A549 (cell line): ENCODE results near the gene TBC1D14. TPM values are rescaled to one million over a fixed set of nuclear protein-coding genes. Genes with fewer than 3 reads are reported as not detected.

Experiments used
- ATAC-seq, 2 experiments: fragments of 200-7000 bp in 1 of 2; fragments of >200 bp in 1 of 2; cut with Nextera tagmentation in 1 of 2; cut with Tn5 transposase in 1 of 2; 3 replicates each; pipeline versions ENCODE4 v1.8.0 to v1.9.1; 2018 to 2020; ENCODE audit warnings: mild to moderate bottlenecking in 1 of 2, moderate library complexity in 1 of 2
- CTCF ChIA-PET: fragments of 300-600 bp; sonication (Branson Sonifier 250); formaldehyde crosslinking; extraction: SDS; loops from one replicate; lab custom pipeline; 2021; ENCODE audit warnings: antibody characterized with exemption, inconsistent platforms; lab: Yijun Ruan, JAX
- POLR2A ChIA-PET: fragments of 350-600 bp; formaldehyde crosslinking; extraction: SDS; loops from one replicate; lab custom pipeline; 2021; ENCODE audit warnings: antibody characterized with exemption, inconsistent platforms; lab: Yijun Ruan, JAX
- DNase-seq, 2 experiments: peaks; one replicate each; pipeline versions ENCODE4 v3.0.0 to v3.0.0-alpha.2; 2011 to 2016; ENCODE audit warnings: low read depth in 1 of 2, low spot score in 1 of 2
- FAIRE-seq: peaks from 2 replicates; lab custom pipeline; 2011; peaks lifted over from hg19 to GRCh38; lab: Jason Lieb, UNC
- H3K27ac ChIP-seq, 2 experiments: fragments of >200 bp; sonication (Bioruptor Twin); formaldehyde crosslinking; 3 replicates each; pipeline ENCODE4 v1.5.1; 2016 to 2017
- H3K4me1 ChIP-seq: fragments of >200 bp; sonication (Bioruptor Twin); formaldehyde crosslinking; 3 replicates; pipeline ENCODE4 v1.6.1; 2016
- H3K4me2 ChIP-seq: fragments of >200 bp; sonication (Bioruptor Twin); formaldehyde crosslinking; 3 replicates; pipeline ENCODE4 v1.6.1; 2016
- H3K4me3 ChIP-seq: fragments of >200 bp; sonication (Bioruptor Twin); formaldehyde crosslinking; 3 replicates; pipeline ENCODE4 v1.5.1; 2016
- H3K9me3 ChIP-seq: fragments of >200 bp; sonication (Bioruptor Twin); formaldehyde crosslinking; 3 replicates; pipeline ENCODE4 v1.6.1; 2016
- CBX8 ChIP-seq: fragments of 200-600 bp; sonication (generic); IDR thresholded peaks from 2 replicates; pipeline ENCODE4 v1.6.1; 2016
- CHD2 ChIP-seq: fragments of 150-350 bp; IDR thresholded peaks from 2 replicates; pipeline ENCODE4 v1.6.1; 2014; ENCODE audit warnings: low read length; ENCODE audit not compliant: partially characterized antibody
- CHD4 ChIP-seq: fragments of 200-600 bp; sonication (generic); IDR thresholded peaks from 2 replicates; pipeline ENCODE4 v1.6.1; 2016; ENCODE audit warnings: antibody characterized with exemption, mild to moderate bottlenecking, borderline replicate concordance
- GATA3 ChIP-seq: IDR thresholded peaks from 2 replicates; pipeline ENCODE4 v1.6.1; 2012; ENCODE audit warnings: borderline replicate concordance
- HDAC2 ChIP-seq: fragments of 200-600 bp; sonication (generic); IDR thresholded peaks from 2 replicates; pipeline ENCODE4 v1.6.1; 2016
- HEYL ChIP-seq: fragments of 250-450 bp; sonication (Bioruptor Pico); IDR thresholded peaks from 2 replicates; pipeline ENCODE4 v1.8.0; 2021; ENCODE audit warnings: mild to moderate bottlenecking, moderate library complexity
- HOXB13 ChIP-seq: fragments of 250-450 bp; sonication (Bioruptor Pico); IDR thresholded peaks from 2 replicates; pipeline ENCODE4 v1.5.0; 2020; ENCODE audit warnings: low read depth, mild to moderate bottlenecking, moderate library complexity
- JUN ChIP-seq, 2 experiments: fragments of >200 bp; sonication (Bioruptor Twin); formaldehyde crosslinking; IDR thresholded peaks; 2 replicates in 1 of 2; 3 replicates in 1 of 2; pipeline ENCODE4 v1.6.1; 2016 to 2017
- MAFK ChIP-seq: fragments of 450-650 bp; IDR thresholded peaks from 2 replicates; pipeline ENCODE4 v1.6.1; 2014; ENCODE audit not compliant: partially characterized antibody
- MYC ChIP-seq: IDR thresholded peaks from 2 replicates; pipeline ENCODE4 v1.6.1; 2012; ENCODE audit warnings: mild to moderate bottlenecking, inconsistent platforms, low read length, improper control_type of control experiment, borderline replicate concordance
- NPAS2 ChIP-seq: fragments of 250-450 bp; sonication (Bioruptor Pico); IDR thresholded peaks from 2 replicates; pipeline ENCODE4 v1.8.0; 2022; ENCODE audit warnings: mild to moderate bottlenecking, moderate library complexity, borderline replicate concordance
- NR3C1 ChIP-seq: fragments of >200 bp; sonication (Bioruptor Twin); formaldehyde crosslinking; IDR thresholded peaks from 3 replicates; pipeline ENCODE4 v1.6.1; 2017
- RAD21 ChIP-seq, 2 experiments: fragments of >200 bp in 1 of 2; sonication (Bioruptor Twin) in 1 of 2; formaldehyde crosslinking in 1 of 2; IDR thresholded peaks in 1 of 2; conservative IDR thresholded peaks in 1 of 2; 2 replicates in 1 of 2; 3 replicates in 1 of 2; pipeline ENCODE4 v1.6.1; 2012 to 2018; ENCODE audit warnings: inconsistent platforms in 1 of 2
- RFX5 ChIP-seq: fragments of 450-650 bp; IDR thresholded peaks from 2 replicates; pipeline ENCODE4 v1.7.1; 2014; ENCODE audit warnings: antibody characterized with exemption, mild to moderate bottlenecking, moderate library complexity
- SREBF2 ChIP-seq: fragments of 450-650 bp; IDR thresholded peaks from 2 replicates; pipeline ENCODE4 v1.6.1; 2014; ENCODE audit warnings: mild to moderate bottlenecking, moderate library complexity
- TFCP2L1 ChIP-seq: fragments of 250-450 bp; sonication (Bioruptor Pico); IDR thresholded peaks from 2 replicates; pipeline ENCODE4 v1.5.0; 2021; ENCODE audit warnings: mild to moderate bottlenecking
- WGBS: methylation state at CpG from one replicate; pipeline ENCODE4 v1.1.6; 2017; ENCODE audit errors: missing lambda C conversion rate; 5-methylcytosine and 5-hydroxymethylcytosine counted together
- polyA plus RNA-seq, 4 experiments: library from polyadenylated mRNA; depleted of rRNA in 3 of 4; stranded (reverse); fragments of >200 nt; fragmentation: RNase III in 1 of 4; extraction: RNeasy Plus Mini Kit Qiagen cat#74134 plus additional on column Dnase treatment in 1 of 4; gene quantifications; 2 replicates in 3 of 4; 3 replicates in 1 of 4; pipeline ENCODE4 v1.2.3, GENCODE V29; 2011 to 2017
- TF ChIP-seq, protein P1 (sequence below): fragments of 250-450 bp; sonication (Bioruptor Pico); IDR thresholded peaks from 2 replicates; pipeline ENCODE4 v1.5.0; 2020; ENCODE audit warnings: low read depth, mild to moderate bottlenecking, moderate library complexity

The TBC1D14 gene
- polyA plus RNA-seq, 2 of the 4 experiments (the other 2 are of a cell fraction): 30.2 to 39.0 TPM

DNA sequence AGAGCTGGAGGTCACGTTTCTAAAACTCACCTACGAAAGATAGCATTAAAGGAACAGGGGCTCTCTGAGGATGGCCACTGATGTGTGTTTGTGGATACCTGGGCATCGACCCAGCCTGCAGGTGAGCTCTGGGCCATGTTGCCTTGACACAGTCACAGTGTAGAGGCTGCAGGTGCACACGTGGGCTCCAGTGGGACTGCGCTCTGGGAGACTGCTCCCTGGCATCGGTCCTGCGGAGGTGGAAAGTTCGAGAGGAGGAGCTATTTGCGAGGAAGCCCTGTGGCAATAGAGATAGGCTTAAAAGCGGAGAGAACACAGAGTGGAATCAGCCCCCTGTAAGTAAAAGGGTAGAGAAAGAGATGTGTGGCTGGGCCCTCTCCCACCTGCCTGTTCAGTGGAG is 121.2 kb downstream of the TBC1D14 start:
- CTCF ChIA-PET: interaction anchor here (1.7 to 3.8 kb wide), 3 partner anchors 10 to 40 kb away, joined by 4 to 15 read pairs (median 6); partner anchors contain the start of gene TADA2B
- H3K4me1 ChIP-seq: peaks cover 44% of the 10 kb centered on the region
- no peak overlapping the region for H3K4me2 ChIP-seq
- POLR2A ChIA-PET: no interaction called here
- WGBS: 91% methylated on average over 10 of the region's 10 CpGs
- ATAC-seq (no peak), DNase-seq (no peak), FAIRE-seq (no peak)
- TF ChIP-seq CBX8: no peak
- no peak for TF ChIP-seq NR3C1
- TF ChIP-seq CHD2: no peak
- no peak for TF ChIP-seq CHD4
- no peak for TF ChIP-seq RAD21 (conservative IDR thresholded peaks at IDR 0.05 in 1 of 2, IDR thresholded peaks at IDR 0.05 in 1 of 2)
- TF ChIP-seq HOXB13: no peak
- TF ChIP-seq HDAC2: no peak
- no peak for TF ChIP-seq MAFK
- TF ChIP-seq MYC: no peak
- no peak for TF ChIP-seq SREBF2
- no peak for TF ChIP-seq TFCP2L1 (CRISPR knock-in tag)
- no peak for TF ChIP-seq HEYL (CRISPR knock-in tag)
- no peak for TF ChIP-seq NPAS2 (CRISPR knock-in tag)
- no peaks in the 10 kb centered on the region for H3K9me3 ChIP-seq
- H3K4me3 ChIP-seq: no peak overlapping the region
- H3K27ac ChIP-seq: no peak overlapping the region

DNA sequence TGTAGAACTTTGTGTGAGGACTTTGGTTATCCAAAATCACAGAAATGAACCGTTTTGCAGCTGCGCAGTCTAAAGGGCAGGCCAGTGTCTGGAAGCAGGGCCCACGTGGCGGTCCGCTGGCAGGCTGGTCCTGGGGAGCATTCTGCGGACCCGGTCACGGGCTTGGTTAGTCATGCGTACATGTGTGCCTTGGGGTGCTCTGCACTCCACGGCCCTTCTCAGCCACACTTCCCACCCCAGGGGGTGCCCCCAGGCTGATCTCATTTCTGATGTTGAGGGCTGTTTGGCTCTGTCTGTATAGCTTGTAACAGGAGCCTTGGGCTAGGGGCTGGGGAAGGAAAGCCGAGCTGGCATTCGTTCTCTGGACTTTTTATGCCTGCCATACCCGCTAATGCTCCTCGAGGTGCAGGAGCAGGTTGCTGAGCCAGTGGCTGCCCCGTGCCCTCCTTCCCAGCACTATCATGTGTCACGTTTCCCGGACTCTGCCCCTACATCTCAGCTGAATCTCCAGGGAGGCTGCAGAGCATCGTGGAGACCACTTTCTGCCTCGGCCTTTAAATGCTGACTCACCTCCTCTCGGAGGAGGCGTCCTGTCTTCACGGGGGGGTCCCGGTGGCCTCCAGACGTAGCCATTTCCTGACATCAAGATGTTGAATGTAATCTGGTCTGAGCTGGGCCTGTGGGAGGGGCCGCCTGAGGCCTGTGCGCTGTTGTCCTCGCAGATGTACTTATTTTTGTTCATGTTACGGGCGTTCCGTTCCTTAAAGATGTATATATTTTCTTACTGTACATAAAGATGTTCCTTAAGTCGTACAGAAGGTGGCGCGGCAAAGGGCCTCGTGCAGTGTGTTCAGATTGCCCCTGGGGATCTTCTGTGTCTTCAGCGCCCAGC is 122.2 kb downstream of the TBC1D14 start:
- Histone ChIP-seq H3K4me2 (no peak overlapping the region), H3K4me3 (no peak overlapping the region), H3K9me3 (no peaks in the 10 kb centered on the region), H3K27ac (peak overlapping the region in 1 of 2 experiments; percentile 48; a peak in 2 of 6 replicates), H3K4me1 (peaks cover 53% of the 10 kb centered on the region)
- 78% methylated on average over 34 of the region's 35 CpGs for WGBS
- ATAC-seq (no peak), FAIRE-seq (no peak), DNase-seq (no peak)
- ChIA-PET CTCF (interaction anchor here (1.7 to 3.8 kb wide), 2 partner anchors 11 to 39 kb away, joined by 4 to 15 read pairs; no protein-coding TSS in a partner anchor), POLR2A (no interaction called here)
- TF ChIP-seq RFX5: no peak
- peak; percentile 64 for TF ChIP-seq MAFK

DNA sequence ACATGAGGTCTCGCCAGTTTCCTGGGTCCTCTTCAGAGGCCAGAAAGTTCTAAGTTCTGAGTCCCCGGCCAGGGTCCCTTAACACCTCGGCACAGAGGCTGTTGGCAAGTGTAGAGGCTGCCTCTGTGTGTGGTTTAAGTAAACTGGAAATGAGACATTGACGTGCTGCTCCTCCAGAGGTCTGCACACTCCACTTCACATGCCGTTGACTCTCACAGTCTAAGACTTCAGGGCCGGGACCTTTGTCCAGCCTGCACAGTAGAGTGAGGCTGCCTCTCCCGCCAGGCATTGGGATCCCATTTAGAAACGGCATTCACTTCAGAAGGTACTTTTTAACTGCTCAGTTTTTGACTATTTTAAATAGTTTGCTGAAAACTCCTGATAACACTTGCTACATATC is 123.0 kb downstream of the TBC1D14 start:
- H3K27ac ChIP-seq: peak overlapping the region in 1 of 2 experiments; percentile 48; a peak in 1 of 6 replicates
- H3K4me3 ChIP-seq: no peak overlapping the region
- WGBS: 81% methylated on average over 8 of the region's 8 CpGs
- TF ChIP-seq GATA3 (no peak), MAFK (no peak), JUN (IDR thresholded peaks at IDR 0.05) (no peak)
- TF ChIP-seq, protein P1, sequence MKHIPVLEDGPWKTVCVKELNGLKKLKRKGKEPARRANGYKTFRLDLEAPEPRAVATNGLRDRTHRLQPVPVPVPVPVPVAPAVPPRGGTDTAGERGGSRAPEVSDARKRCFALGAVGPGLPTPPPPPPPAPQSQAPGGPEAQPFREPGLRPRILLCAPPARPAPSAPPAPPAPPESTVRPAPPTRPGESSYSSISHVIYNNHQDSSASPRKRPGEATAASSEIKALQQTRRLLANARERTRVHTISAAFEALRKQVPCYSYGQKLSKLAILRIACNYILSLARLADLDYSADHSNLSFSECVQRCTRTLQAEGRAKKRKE (CRISPR knock-in tag): no peak
- TF ChIP-seq, all 56 proteins: peak for 0
- FAIRE-seq (no peak), ATAC-seq (no peak), DNase-seq (no peak)
- POLR2A ChIA-PET: no interaction called here
- Histone ChIP-seq H3K9me3 (no peaks in the 10 kb centered on the region), H3K4me2 (no peak overlapping the region), H3K4me1 (peaks cover 58% of the 10 kb centered on the region)
- CTCF ChIA-PET: interaction anchor here (1.7 kb wide), 1 partner anchor 12 kb away, joined by 4 read pairs; no protein-coding TSS in a partner anchor
